ENCODE measurements around the gene SERPINB1.
"Not testable (repeated sequence)": the region's sequence is repeated elsewhere in the genome, so short reads cannot be mapped to it uniquely, and the experiment has no call there.

The SERPINB1 gene

DNA sequence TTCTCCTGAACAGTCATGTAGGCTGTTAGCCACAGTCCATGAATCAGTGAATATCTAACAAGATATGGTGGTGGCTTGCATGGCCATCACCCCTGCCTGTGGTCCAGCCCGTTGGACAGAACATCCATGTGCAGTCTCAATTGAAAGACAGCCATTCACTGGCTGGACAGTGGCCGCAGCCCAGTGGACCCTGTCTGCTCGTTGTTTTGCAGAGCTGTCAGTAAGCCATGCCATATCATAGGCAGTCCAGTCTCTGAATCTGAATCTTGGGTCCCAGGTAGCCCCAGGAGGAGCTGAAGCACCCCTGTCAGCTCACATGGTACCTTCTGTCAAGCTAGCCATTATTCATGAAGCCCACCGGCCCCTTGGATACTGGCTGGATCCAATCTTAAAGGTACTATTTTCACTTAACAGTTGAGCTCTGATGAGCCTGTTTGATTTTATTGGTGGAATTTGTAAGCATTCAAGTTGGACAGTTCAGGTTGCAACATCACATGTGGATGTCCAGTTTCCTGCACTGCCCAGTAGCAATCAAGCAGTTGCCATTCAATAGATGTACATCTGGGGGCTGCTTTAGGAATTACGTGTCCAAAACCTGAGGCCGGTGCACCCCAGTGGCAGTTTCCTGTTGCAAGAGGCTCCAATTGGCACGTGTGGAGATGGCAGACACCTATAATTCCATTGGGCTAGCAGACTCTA is 37.8 kb downstream of the SERPINB1 start:
- H3K36me3 ChIP-seq (ENCODE audit: control insufficient read depth, insufficient read depth, low read length), result no peaks in the 10 kb centered on the region
- peaks cover 5% of the 10 kb centered on the region for H3K4me1 ChIP-seq (ENCODE audit: control insufficient read depth, insufficient read depth, low read length)
- H3K4me3 ChIP-seq (ENCODE audit: low read length), result no peak overlapping the region
- H3K27me3 ChIP-seq (ENCODE audit: control insufficient read depth, insufficient read depth, low read length), result no peaks in the 10 kb centered on the region
- H3K9ac ChIP-seq (ENCODE audit: low read length), result no peak overlapping the region
- no peaks in the 10 kb centered on the region for H3K9me3 ChIP-seq (ENCODE audit: control insufficient read depth, low read length)

DNA sequence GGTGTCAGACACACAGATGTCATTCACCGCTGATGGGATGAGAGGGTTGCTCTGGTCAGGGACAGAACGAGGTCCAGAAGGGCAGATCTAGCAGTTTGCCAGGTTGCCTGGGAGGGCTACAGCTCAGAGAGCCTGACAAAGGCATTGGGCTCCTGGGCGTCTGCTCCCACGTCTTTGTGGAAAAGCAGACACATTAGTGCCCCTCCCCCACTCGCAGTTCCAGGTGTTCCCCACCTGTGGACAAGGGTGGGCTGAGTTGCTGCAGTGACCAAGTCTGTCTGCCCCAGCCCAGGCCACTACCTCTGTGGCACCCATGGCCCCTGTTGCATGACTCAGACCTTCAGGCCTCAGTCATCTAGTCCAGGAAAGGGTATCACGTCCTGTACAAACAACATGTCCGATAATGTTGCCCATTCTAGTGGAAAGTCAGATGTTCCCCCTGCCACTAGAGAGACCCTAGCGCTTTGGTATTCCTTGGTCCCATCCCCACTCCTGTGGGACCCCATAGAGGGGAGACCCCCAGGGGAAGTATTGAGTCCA is 39.1 kb downstream of the SERPINB1 start:
- Histone ChIP-seq H3K4me1 (ENCODE audit: control insufficient read depth, insufficient read depth, low read length) (peaks cover 7% of the 10 kb centered on the region), H3K36me3 (ENCODE audit: control insufficient read depth, insufficient read depth, low read length) (no peaks in the 10 kb centered on the region), H3K9me3 (ENCODE audit: control insufficient read depth, low read length) (no peaks in the 10 kb centered on the region), H3K9ac (ENCODE audit: low read length) (no peak overlapping the region), H3K4me3 (ENCODE audit: low read length) (no peak overlapping the region), H3K27me3 (ENCODE audit: control insufficient read depth, insufficient read depth, low read length) (no peaks in the 10 kb centered on the region)

DNA sequence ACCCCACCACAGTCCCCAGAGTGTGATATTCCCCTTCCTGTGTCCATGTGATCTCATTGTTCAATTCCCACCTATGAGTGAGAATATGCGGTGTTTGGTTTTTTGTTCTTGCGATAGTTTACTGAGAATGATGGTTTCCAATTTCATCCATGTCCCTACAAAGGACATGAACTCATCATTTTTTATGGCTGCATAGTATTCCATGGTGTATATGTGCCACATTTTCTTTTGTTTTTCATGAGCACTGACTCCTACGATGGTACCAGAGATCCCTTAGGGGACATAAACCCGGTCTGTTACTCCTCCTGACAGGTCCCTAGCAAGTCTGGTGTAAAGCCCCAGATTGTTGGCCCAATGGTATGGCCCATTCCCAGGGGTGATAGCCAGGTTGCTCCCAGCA is 40.0 kb downstream of the SERPINB1 start:
- H3K36me3 ChIP-seq (ENCODE audit: control insufficient read depth, insufficient read depth, low read length); H3K4me3 ChIP-seq (ENCODE audit: low read length): not testable (repeated sequence)
- peaks cover 11% of the 10 kb centered on the region for H3K4me1 ChIP-seq (ENCODE audit: control insufficient read depth, insufficient read depth, low read length)

DNA sequence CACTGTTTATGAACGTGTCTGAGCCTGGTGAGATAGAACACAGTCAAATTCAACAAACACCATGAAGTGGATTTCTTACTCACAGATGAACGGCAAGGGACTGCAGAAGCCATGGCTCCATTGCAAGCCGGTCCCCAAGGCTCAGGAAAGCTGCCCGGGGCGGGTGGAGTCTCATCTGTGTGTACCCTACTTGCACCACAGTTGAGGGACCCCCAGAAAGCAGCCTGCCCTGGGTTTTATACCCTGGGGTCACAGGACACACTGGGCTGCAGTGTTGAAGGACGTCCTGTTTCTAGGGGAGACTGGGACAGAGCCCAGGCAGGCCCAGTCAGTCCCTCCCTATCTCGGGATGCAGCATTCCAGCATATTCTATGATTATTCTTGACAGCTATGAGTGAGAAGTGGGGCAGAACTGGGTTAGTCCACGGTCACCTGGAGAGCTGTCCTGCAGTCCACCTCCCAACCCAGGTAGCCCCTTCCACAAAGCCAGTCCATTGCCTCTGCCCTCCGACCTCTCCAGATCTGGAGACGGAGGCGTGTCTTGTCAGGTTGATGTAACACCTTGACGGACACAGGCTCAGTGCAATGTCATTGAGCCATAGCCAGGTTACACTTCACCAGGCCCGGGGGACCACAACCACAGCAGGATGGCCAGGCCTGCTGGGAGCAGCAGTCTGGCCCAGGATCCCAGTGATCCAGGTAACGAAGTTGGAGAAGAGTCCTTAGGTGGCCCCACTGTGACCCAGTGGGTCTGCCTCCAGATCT is 40.9 kb downstream of the SERPINB1 start:
- Histone ChIP-seq H3K4me3 (ENCODE audit: low read length) (no peak overlapping the region), H3K9ac (ENCODE audit: low read length) (no peak overlapping the region), H3K4me1 (ENCODE audit: control insufficient read depth, insufficient read depth, low read length) (peaks cover 11% of the 10 kb centered on the region), H3K27me3 (ENCODE audit: control insufficient read depth, insufficient read depth, low read length) (no peaks in the 10 kb centered on the region), H3K9me3 (ENCODE audit: control insufficient read depth, low read length) (no peaks in the 10 kb centered on the region), H3K36me3 (ENCODE audit: control insufficient read depth, insufficient read depth, low read length) (no peaks in the 10 kb centered on the region)

More for the DNA sequence above, 40.0 kb downstream of the SERPINB1 start:
- H3K9me3 ChIP-seq (ENCODE audit: control insufficient read depth, low read length); H3K27me3 ChIP-seq (ENCODE audit: control insufficient read depth, insufficient read depth, low read length); H3K9ac ChIP-seq (ENCODE audit: low read length): not testable (repeated sequence)

DNA sequence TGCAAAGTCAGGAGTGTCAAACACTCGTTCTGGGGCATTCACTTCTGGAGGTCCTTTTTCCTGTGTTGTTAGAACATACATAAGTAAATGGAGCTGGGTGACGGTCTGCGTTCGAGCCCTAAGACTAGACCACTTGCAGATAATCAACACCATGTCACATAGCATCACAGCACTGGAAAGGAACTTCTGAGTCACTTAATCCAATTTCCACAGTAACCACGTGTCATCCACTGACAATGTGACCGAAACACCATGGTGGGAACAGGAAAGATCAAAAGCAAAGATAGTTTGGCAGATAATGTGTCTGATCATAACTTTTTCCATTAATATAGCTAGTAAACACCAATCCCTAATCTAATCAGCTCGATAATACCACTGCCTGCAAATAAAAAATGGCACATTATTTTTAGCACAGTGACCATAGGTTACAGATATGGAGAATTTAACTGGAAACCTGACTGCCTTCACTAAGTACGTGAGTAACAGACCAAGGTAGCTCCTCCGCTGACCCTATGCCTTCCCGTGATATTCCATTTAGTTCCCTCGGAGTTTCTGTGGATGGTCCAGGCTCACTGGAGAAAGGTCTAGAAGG is 41.6 kb downstream of the SERPINB1 start:
- Histone ChIP-seq H3K27me3 (ENCODE audit: control insufficient read depth, insufficient read depth, low read length) (no peaks in the 10 kb centered on the region), H3K36me3 (ENCODE audit: control insufficient read depth, insufficient read depth, low read length) (no peaks in the 10 kb centered on the region), H3K9me3 (ENCODE audit: control insufficient read depth, low read length) (no peaks in the 10 kb centered on the region), H3K4me3 (ENCODE audit: low read length) (no peak overlapping the region), H3K9ac (ENCODE audit: low read length) (no peak overlapping the region), H3K4me1 (ENCODE audit: control insufficient read depth, insufficient read depth, low read length) (peaks cover 11% of the 10 kb centered on the region)

DNA sequence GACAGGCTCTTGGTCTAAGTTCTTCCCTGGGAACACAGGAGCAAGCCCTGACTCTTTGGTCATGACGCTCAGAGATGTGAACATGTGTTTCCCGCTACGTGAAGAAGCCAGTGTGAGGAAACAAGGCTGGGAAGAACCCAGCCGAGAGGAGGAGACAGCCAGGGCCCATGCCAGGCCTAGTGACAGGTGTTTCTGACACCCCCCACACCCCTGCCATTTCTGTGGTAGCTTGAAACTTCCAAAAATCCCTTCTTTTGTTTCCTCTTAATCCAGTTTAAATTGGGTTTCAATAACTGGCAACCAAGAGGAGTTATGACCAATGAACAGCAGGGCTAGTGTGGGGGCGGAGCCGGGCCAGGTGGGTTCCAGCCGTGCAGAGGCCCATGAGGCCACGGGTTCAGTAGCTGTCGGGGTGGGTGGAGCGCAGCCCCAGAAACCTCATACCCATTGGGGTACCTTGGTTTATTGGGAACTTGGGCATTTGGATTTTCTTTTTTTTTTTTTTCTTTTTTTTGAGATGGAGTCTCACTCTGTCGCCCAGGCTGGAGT is 43.0 kb downstream of the SERPINB1 start:
- H3K9me3 ChIP-seq (ENCODE audit: control insufficient read depth, low read length), result no peaks in the 10 kb centered on the region
- H3K4me1 ChIP-seq (ENCODE audit: control insufficient read depth, insufficient read depth, low read length), result peaks cover 19% of the 10 kb centered on the region
- no peaks in the 10 kb centered on the region for H3K27me3 ChIP-seq (ENCODE audit: control insufficient read depth, insufficient read depth, low read length)
- H3K4me3 ChIP-seq (ENCODE audit: low read length), result no peak overlapping the region
- no peak overlapping the region for H3K9ac ChIP-seq (ENCODE audit: low read length)
- no peaks in the 10 kb centered on the region for H3K36me3 ChIP-seq (ENCODE audit: control insufficient read depth, insufficient read depth, low read length)

DNA sequence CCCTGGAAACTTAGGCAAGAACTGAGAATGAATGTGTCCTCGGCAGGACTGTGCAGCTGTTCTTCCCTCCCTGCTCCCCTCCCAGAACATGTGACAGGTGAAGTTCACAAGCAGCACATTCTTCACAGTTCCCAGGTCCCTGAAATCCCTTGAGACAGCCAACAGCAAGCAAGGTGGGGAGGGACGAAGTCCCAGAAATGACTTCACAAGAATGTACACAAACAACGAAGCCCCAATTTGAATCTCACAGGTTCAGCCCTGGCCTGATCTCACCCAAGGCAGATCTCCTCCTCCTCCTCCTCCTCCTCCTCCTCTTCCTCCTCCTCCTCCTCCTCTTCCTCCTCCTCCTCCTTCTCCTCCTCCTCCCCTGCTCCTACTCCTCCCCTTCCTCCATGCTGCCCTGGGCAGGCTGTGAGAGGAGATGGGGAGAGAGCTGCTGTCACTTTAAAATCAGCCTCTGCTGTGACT is 44.1 kb downstream of the SERPINB1 start:
- H3K9ac ChIP-seq (ENCODE audit: low read length), result no peak overlapping the region
- no peak overlapping the region for H3K4me3 ChIP-seq (ENCODE audit: low read length)
- peaks cover 22% of the 10 kb centered on the region for H3K4me1 ChIP-seq (ENCODE audit: control insufficient read depth, insufficient read depth, low read length)
- no peaks in the 10 kb centered on the region for H3K36me3 ChIP-seq (ENCODE audit: control insufficient read depth, insufficient read depth, low read length)
- H3K9me3 ChIP-seq (ENCODE audit: control insufficient read depth, low read length), result no peaks in the 10 kb centered on the region
- H3K27me3 ChIP-seq (ENCODE audit: control insufficient read depth, insufficient read depth, low read length), result no peaks in the 10 kb centered on the region

DNA sequence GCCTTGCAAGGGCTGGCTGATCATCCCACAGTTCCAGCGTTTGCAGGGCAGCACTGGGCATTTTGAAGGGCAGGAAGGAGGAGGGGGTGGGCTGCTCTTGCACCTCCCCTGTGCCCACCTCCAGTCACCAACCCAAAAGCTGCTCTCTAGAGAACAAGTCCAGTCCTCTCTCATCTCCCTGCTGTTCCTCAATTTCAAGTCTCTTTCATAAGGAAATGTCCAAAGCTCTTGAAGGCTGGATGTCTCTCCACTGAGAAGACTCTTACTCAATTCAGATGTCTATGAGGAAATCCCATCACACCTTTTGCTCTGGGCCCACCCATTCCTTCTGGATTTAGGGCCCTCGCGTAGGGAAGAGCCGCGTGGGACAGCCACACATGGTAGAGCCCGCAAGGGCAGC is 44.8 kb downstream of the SERPINB1 start:
- Histone ChIP-seq H3K9me3 (ENCODE audit: control insufficient read depth, low read length) (no peaks in the 10 kb centered on the region), H3K4me3 (ENCODE audit: low read length) (no peak overlapping the region), H3K9ac (ENCODE audit: low read length) (no peak overlapping the region), H3K36me3 (ENCODE audit: control insufficient read depth, insufficient read depth, low read length) (no peaks in the 10 kb centered on the region), H3K27me3 (ENCODE audit: control insufficient read depth, insufficient read depth, low read length) (no peaks in the 10 kb centered on the region), H3K4me1 (ENCODE audit: control insufficient read depth, insufficient read depth, low read length) (peaks cover 25% of the 10 kb centered on the region)

DNA sequence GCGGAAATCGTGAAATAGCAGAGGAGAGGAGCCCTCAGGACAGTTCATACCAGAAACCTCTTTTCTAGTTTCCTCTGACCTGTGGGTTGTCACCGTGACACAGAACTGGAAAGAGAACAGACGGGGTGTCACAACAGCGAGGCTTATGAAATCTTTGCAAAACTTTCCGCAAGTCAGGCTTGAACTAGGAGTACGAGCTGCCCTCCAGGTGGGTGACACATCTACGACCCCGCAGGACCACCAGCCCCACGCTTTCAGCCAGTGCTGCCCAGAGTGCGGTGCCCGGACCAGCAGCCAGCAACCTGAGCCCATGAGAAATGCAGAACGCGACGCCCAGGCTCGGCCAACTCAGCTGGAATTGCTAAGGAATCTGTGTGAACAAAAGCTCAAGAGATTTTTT is 45.7 kb downstream of the SERPINB1 start:
- Histone ChIP-seq H3K36me3 (ENCODE audit: control insufficient read depth, insufficient read depth, low read length) (no peaks in the 10 kb centered on the region), H3K9me3 (ENCODE audit: control insufficient read depth, low read length) (no peaks in the 10 kb centered on the region), H3K4me1 (ENCODE audit: control insufficient read depth, insufficient read depth, low read length) (peaks cover 32% of the 10 kb centered on the region), H3K27me3 (ENCODE audit: control insufficient read depth, insufficient read depth, low read length) (no peaks in the 10 kb centered on the region), H3K4me3 (ENCODE audit: low read length) (no peak overlapping the region), H3K9ac (ENCODE audit: low read length) (no peak overlapping the region)

DNA sequence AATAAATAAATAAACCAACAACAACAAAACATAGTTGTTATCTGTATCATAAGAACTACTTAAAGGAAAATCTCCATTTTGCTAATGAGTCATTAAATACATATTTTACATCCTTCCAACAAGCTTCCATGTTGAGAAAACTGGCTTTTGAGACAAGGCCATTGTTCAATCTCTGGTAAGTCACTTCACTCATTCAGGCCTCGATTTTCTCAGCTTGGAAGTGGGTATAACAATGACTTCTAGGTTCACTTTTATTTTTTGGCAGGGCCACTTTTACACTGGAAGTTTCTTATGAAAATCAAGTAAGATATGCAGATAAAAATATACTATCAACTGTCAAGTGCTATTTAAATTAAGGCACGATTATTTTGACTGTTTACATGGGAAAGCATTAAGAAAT is 46.5 kb downstream of the SERPINB1 start:
- H3K9ac ChIP-seq (ENCODE audit: low read length), result no peak overlapping the region
- no peaks in the 10 kb centered on the region for H3K27me3 ChIP-seq (ENCODE audit: control insufficient read depth, insufficient read depth, low read length)
- H3K4me3 ChIP-seq (ENCODE audit: low read length), result no peak overlapping the region
- no peaks in the 10 kb centered on the region for H3K36me3 ChIP-seq (ENCODE audit: control insufficient read depth, insufficient read depth, low read length)
- no peaks in the 10 kb centered on the region for H3K9me3 ChIP-seq (ENCODE audit: control insufficient read depth, low read length)
- peaks cover 34% of the 10 kb centered on the region for H3K4me1 ChIP-seq (ENCODE audit: control insufficient read depth, insufficient read depth, low read length)

DNA sequence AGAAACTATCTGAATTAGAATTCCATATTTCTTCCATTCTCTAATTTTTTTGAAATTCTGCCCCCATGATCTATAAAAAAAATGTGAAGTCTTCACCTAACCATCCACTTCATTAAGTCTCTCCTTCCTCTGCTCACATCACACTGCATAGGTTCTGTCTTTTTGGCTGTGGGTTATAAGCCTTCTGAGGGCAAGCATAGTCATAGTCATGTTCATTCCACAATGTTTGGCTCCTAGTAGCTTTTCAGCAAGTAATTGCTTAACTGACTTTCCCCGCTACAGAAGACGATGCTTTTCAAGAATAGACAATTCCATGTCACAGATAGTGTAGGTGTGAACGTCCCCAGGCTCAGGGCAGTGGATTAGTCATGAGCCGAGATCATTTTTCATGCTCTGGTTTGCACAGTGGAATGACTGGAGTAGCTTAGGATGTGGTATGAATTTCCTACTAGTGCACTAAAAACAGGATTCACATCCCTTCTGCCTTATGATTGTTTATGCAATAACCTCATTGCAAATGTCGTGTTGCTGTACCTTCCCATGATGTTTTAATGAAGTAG is 47.4 kb downstream of the SERPINB1 start:
- no peaks in the 10 kb centered on the region for H3K9me3 ChIP-seq (ENCODE audit: control insufficient read depth, low read length)
- H3K36me3 ChIP-seq (ENCODE audit: control insufficient read depth, insufficient read depth, low read length), result no peaks in the 10 kb centered on the region
- H3K27me3 ChIP-seq (ENCODE audit: control insufficient read depth, insufficient read depth, low read length), result no peaks in the 10 kb centered on the region
- peaks cover 34% of the 10 kb centered on the region for H3K4me1 ChIP-seq (ENCODE audit: control insufficient read depth, insufficient read depth, low read length)
- no peak overlapping the region for H3K4me3 ChIP-seq (ENCODE audit: low read length)
- no peak overlapping the region for H3K9ac ChIP-seq (ENCODE audit: low read length)
